PC-9 (cell line): ENCODE data around the gene MACROD2. TPM values are rescaled to one million over a fixed set of nuclear protein-coding genes. Genes with fewer than 3 reads are reported as not detected.

ENCODE experiments used
- BruUV-seq: library from RNA; stranded (reverse); fragments of 400-500 nt; replicated peaks from 2 replicates; lab custom pipeline; 2021; lab: Mats Ljungman, UMichigan
- CTCF ChIA-PET: fragments of 300-600 bp; sonication (Branson Sonifier 250); formaldehyde crosslinking; loops from one replicate; lab custom pipeline; 2022; ENCODE audit warnings: antibody characterized with exemption; lab: Charles Lee
- POLR2A ChIA-PET: fragments of 300-600 bp; sonication (Branson Sonifier 250); formaldehyde crosslinking; loops from one replicate; lab custom pipeline; 2022; ENCODE audit warnings: antibody characterized with exemption; ENCODE audit not compliant: unreplicated experiment; lab: Charles Lee
- DNase-seq, 2 experiments: peaks; one replicate each; pipeline versions ENCODE4 v3.0.0 to v3.0.0-alpha.2; 2015 to 2022; ENCODE audit warnings: mixed read lengths in 1 of 2
- H2AFZ ChIP-seq: fragments of 200-600 bp; sonication (generic); 2 replicates; pipeline ENCODE4 v1.8.1; 2017; ENCODE audit warnings: antibody characterized with exemption
- H3F3A ChIP-seq: fragments of 200-600 bp; sonication (generic); 2 replicates; pipeline ENCODE4 v1.8.1; 2017; ENCODE audit warnings: antibody characterized with exemption, mild to moderate bottlenecking, low read depth; ENCODE audit not compliant: insufficient read depth
- H3K27ac ChIP-seq: fragments of 200-600 bp; sonication (generic); 2 replicates; pipeline ENCODE4 v1.6.1; 2016; ENCODE audit warnings: mixed run types
- H3K27me3 ChIP-seq: fragments of 200-600 bp; sonication (generic); 2 replicates; pipeline ENCODE4 v1.6.1; 2016; ENCODE audit warnings: low read depth, mixed run types; ENCODE audit not compliant: insufficient read depth
- H3K36me3 ChIP-seq: fragments of 200-600 bp; sonication (generic); 2 replicates; pipeline ENCODE4 v1.6.1; 2016; ENCODE audit warnings: low read depth, mixed run types
- H3K4me1 ChIP-seq: fragments of 200-600 bp; sonication (generic); replicated peaks from 2 replicates; pipeline ENCODE4 v1.6.1; 2016; ENCODE audit warnings: mixed run types; ENCODE audit not compliant: insufficient read depth
- H3K4me2 ChIP-seq: fragments of 200-600 bp; sonication (generic); 2 replicates; pipeline ENCODE4 v1.6.1; 2017; ENCODE audit warnings: mixed run types
- H3K4me3 ChIP-seq: fragments of 200-600 bp; sonication (generic); 2 replicates; pipeline ENCODE4 v1.6.1; 2016; ENCODE audit warnings: mixed run types
- H3K79me2 ChIP-seq: fragments of 200-600 bp; sonication (generic); 2 replicates; pipeline ENCODE4 v1.6.1; 2017; ENCODE audit warnings: low read depth, mixed run types
- H3K9me2 ChIP-seq: fragments of 200-600 bp; sonication (generic); 2 replicates; pipeline ENCODE4 v1.8.1; 2017; ENCODE audit warnings: mild to moderate bottlenecking; ENCODE audit not compliant: insufficient read depth
- H3K9me3 ChIP-seq: fragments of 200-600 bp; sonication (generic); 2 replicates; pipeline ENCODE4 v1.8.1; 2016; ENCODE audit warnings: low read depth; ENCODE audit not compliant: insufficient read depth
- H4K20me1 ChIP-seq: fragments of 200-600 bp; sonication (generic); 2 replicates; pipeline ENCODE4 v1.8.1; 2017; ENCODE audit not compliant: insufficient read depth
- EZH2 ChIP-seq: fragments of 200-600 bp; sonication (generic); IDR thresholded peaks from 2 replicates; pipeline ENCODE4 v1.8.0; 2017; ENCODE audit warnings: antibody characterized with exemption, low read depth
- intact Hi-C: fragments of 100-400 bp; cut with micrococcal nuclease; formaldehyde crosslinking; loops from one replicate; pipeline ENCODE4 v1.10.0; 2022; ENCODE audit not compliant: unreplicated experiment
- total RNA-seq: library from RNA; stranded (reverse); gene quantifications from 2 replicates; pipeline ENCODE4 v1.2.3, GENCODE V29; 2021
- TF ChIP-seq, protein P1 (sequence below): fragments of 200-600 bp; sonication (generic); conservative IDR thresholded peaks from 2 replicates; pipeline ENCODE4 v1.6.1; 2017; ENCODE audit warnings: mixed run types, antibody characterized with exemption, mild to moderate bottlenecking, moderate library complexity

Gene MACROD2
- total RNA-seq, 1 experiment from 2014 or later: 11.4 TPM

DNA sequence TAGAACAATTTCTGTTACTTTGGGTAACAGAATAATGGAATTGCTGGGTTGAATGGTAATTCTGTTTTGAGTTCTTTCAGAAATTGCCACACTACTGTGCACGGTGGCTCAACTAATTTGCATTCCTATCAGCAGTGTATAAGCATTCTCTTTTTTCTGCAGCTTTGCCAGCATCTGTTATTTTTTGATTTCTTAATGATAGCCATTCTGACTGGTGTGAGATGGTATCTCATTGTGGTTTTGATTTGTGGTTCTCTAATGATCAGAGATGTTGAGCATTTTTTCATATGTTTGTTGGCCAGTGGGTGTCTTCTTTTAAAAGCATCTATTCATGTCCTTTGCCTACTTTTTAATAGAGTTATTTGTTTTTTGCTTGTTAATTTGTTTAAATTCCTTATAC lies 1731.1 kb downstream of the MACROD2 start:
- CTCF ChIA-PET: no interaction called here

DNA sequence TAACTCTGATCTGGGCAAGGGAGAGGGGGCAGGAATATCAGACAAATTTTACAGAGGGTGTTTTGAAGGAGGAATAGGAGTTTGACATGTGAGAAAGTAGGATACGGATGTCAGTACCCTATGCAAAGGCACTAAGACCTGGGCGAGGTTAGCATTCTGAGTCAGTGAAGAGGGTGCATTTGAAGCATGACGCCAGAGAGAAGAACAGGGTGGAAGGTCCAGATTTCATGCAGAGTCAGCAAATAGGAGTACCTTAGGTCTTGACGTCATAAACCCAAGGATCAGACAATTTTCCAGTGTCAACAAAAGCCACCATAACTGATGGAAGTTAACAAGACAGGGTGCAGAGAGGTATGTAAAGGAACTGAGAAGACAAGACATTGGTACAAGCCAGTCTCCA lies 1738.7 kb downstream of the MACROD2 start:
- ChIA-PET POLR2A (no interaction called here), CTCF (no interaction called here)
- Histone ChIP-seq H3K27me3 (no peaks in the 10 kb centered on the region), H3K79me2 (no peaks in the 10 kb centered on the region), H2AFZ (no peak overlapping the region), H4K20me1 (no peaks in the 10 kb centered on the region), H3K27ac (no peak overlapping the region), H3K36me3 (no peaks in the 10 kb centered on the region), H3K9me2 (no peaks in the 10 kb centered on the region), H3K9me3 (no peaks in the 10 kb centered on the region), H3F3A (no peaks in the 10 kb centered on the region), H3K4me2 (no peak overlapping the region), H3K4me1 (no peaks in the 10 kb centered on the region), H3K4me3 (no peak overlapping the region)
- no TSS peak for BruUV-seq
- DNase-seq: no peak
- TF ChIP-seq, protein P1, sequence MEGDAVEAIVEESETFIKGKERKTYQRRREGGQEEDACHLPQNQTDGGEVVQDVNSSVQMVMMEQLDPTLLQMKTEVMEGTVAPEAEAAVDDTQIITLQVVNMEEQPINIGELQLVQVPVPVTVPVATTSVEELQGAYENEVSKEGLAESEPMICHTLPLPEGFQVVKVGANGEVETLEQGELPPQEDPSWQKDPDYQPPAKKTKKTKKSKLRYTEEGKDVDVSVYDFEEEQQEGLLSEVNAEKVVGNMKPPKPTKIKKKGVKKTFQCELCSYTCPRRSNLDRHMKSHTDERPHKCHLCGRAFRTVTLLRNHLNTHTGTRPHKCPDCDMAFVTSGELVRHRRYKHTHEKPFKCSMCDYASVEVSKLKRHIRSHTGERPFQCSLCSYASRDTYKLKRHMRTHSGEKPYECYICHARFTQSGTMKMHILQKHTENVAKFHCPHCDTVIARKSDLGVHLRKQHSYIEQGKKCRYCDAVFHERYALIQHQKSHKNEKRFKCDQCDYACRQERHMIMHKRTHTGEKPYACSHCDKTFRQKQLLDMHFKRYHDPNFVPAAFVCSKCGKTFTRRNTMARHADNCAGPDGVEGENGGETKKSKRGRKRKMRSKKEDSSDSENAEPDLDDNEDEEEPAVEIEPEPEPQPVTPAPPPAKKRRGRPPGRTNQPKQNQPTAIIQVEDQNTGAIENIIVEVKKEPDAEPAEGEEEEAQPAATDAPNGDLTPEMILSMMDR: no peak
- no peak for TF ChIP-seq EZH2
- intact Hi-C loops: no loop called here

More for the DNA sequence above, 1731.1 kb downstream of the MACROD2 start:
- no peaks in the 10 kb centered on the region for H3K9me2 ChIP-seq
- H3K4me3 ChIP-seq: no peak overlapping the region
- H3K4me2 ChIP-seq: no peak overlapping the region
- H2AFZ ChIP-seq: no peak overlapping the region
- no peak overlapping the region for H3K27ac ChIP-seq
- POLR2A ChIA-PET: no interaction called here
- no peak for TF ChIP-seq EZH2
- TF ChIP-seq, protein P1: no peak
- intact Hi-C loops: no loop called here
- H3F3A ChIP-seq: no peaks in the 10 kb centered on the region
- DNase-seq: no peak
- no peaks in the 10 kb centered on the region for H3K27me3 ChIP-seq
- H4K20me1 ChIP-seq: no peaks in the 10 kb centered on the region
- H3K4me1 ChIP-seq: no peaks in the 10 kb centered on the region
- H3K36me3 ChIP-seq: no peaks in the 10 kb centered on the region
- no TSS peak for BruUV-seq
- no peaks in the 10 kb centered on the region for H3K9me3 ChIP-seq
- H3K79me2 ChIP-seq: no peaks in the 10 kb centered on the region

- no peaks in the 10 kb centered on the region for H3K4me1 ChIP-seq
- no peak for DNase-seq
- H3K9me3 ChIP-seq: no peaks in the 10 kb centered on the region
- H3K27ac ChIP-seq: no peak overlapping the region
- no peaks in the 10 kb centered on the region for H3F3A ChIP-seq
- intact Hi-C loops: no loop called here
- CTCF ChIA-PET: no interaction called here
- no peaks in the 10 kb centered on the region for H3K79me2 ChIP-seq
- TF ChIP-seq, protein P1: no peak
- TF ChIP-seq EZH2: no peak
- H3K9me2 ChIP-seq: no peaks in the 10 kb centered on the region
- H2AFZ ChIP-seq: no peak overlapping the region
- H3K4me2 ChIP-seq: no peak overlapping the region
- no peaks in the 10 kb centered on the region for H3K27me3 ChIP-seq
- H4K20me1 ChIP-seq: no peaks in the 10 kb centered on the region
- no peak overlapping the region for H3K4me3 ChIP-seq
- no peaks in the 10 kb centered on the region for H3K36me3 ChIP-seq
- POLR2A ChIA-PET: no interaction called here
- no TSS peak for BruUV-seq
These were observed 1743.7 kb downstream of the MACROD2 start for GRCh38 chr20:15739035-15739434.
